Measurements from ENCODE around the gene TBC1D16.

DNA sequence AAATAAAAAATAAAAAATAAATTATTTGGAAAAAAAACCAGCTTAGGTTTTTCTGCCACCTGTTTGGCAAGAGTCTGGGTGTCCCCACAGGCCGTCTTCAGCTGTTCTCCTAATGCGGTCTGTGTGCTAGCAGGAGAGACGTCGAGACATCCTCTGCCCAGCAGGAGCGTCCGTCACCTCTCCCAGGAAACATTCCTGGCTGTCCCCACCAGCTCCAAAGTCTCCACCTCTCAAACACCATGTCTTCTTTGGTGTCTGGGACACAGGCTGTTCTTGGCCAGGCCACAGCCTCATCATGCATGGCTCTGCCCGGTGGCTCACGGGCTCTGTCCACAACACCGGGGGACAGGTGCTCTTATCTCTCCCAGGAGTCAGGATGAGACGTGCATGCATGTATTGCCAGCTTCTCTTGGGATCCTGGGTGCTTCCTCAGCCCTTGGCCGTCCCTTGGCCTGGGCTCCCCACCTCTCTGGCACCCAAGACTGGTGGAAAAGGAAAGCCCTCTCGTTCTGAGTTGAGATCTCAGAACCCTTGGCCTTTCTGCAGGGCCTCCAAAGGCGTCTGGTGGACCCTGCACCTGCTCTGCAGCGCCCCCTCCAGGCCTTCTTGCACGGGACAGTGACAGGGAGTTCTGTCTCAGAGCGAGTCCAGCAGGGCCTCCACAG, 111.6 kb downstream of the TBC1D16 start:
- TF ChIP-seq, protein P1, sequence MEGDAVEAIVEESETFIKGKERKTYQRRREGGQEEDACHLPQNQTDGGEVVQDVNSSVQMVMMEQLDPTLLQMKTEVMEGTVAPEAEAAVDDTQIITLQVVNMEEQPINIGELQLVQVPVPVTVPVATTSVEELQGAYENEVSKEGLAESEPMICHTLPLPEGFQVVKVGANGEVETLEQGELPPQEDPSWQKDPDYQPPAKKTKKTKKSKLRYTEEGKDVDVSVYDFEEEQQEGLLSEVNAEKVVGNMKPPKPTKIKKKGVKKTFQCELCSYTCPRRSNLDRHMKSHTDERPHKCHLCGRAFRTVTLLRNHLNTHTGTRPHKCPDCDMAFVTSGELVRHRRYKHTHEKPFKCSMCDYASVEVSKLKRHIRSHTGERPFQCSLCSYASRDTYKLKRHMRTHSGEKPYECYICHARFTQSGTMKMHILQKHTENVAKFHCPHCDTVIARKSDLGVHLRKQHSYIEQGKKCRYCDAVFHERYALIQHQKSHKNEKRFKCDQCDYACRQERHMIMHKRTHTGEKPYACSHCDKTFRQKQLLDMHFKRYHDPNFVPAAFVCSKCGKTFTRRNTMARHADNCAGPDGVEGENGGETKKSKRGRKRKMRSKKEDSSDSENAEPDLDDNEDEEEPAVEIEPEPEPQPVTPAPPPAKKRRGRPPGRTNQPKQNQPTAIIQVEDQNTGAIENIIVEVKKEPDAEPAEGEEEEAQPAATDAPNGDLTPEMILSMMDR (IDR thresholded peaks at IDR 0.05), result peak in 9 of 12 donors; percentile 10 to 45 (median 29)
- no peak for TF ChIP-seq POLR2A (IDR thresholded peaks at IDR 0.05)
